ENCODE results near the gene FYB1. TPM values are rescaled to one million over a fixed set of nuclear protein-coding genes. Genes with fewer than 3 reads are reported as not detected.

Gene FYB1
- total and polyA plus RNA-seq, 5 donors = 0.66 to 9.5 (median 6.5) TPM

DNA sequence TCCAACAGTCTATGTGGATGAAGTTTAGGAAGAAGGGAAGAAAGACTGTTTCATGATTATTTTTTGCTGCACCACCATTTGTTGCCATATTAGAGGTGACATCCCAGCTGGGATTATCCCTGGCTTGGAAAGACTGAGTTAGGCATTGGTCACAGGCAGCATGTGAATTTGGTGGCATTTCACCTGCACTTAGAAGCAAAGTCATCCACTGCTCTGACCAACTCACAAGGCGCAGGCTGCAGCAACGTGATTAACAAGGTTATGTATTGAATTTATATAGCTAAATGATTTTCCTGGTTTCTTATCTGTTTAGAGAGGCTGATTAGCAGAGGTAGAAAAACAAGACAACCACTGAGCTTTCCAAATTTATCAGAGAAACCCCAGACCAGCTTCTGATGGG, 2.7 kb downstream of the FYB1 start:
- intact Hi-C loops (cut with DNase I) = loop anchor here in 3 of 4 donors (5.0 to 10.0 kb wide), 5 partner anchors 68 to 358 kb away; no protein-coding TSS in a partner anchor
- Histone ChIP-seq H3K27ac (ENCODE audit: low read length) (no peak overlapping the region), H3K4me1 (ENCODE audit: control insufficient read depth, insufficient read depth, low read length) (no peaks in the 10 kb centered on the region), H3K9me3 (ENCODE audit: control insufficient read depth, low read length) (peaks cover 2% of the 10 kb centered on the region), H3K4me3 (ENCODE audit: low read length) (no peak overlapping the region), H3K27me3 (ENCODE audit: control insufficient read depth, insufficient read depth) (no peaks in the 10 kb centered on the region)
- WGBS = 73% methylated on average over 2 of the region's 2 CpGs
- ATAC-seq = no peak
- DNase-seq = no peak

GRCh38 chr5:39215857-39216256, 3.5 kb downstream of the FYB1 start:
- no peak overlapping the region for H3K4me3 ChIP-seq (ENCODE audit: low read length)
- peaks cover 2% of the 10 kb centered on the region for H3K9me3 ChIP-seq (ENCODE audit: control insufficient read depth, low read length)
- no peak overlapping the region for H3K27ac ChIP-seq (ENCODE audit: low read length)
- H3K4me1 ChIP-seq (ENCODE audit: control insufficient read depth, insufficient read depth, low read length) = no peaks in the 10 kb centered on the region
- intact Hi-C loops (cut with DNase I) = loop anchor here in 3 of 4 donors (5.0 to 10.0 kb wide), 5 partner anchors 69 to 359 kb away; no protein-coding TSS in a partner anchor
- DNase-seq = no peak
- WGBS = 57% methylated on average over 3 of the region's 3 CpGs
- ATAC-seq = no peak
- H3K27me3 ChIP-seq (ENCODE audit: control insufficient read depth, insufficient read depth) = no peaks in the 10 kb centered on the region

DNA sequence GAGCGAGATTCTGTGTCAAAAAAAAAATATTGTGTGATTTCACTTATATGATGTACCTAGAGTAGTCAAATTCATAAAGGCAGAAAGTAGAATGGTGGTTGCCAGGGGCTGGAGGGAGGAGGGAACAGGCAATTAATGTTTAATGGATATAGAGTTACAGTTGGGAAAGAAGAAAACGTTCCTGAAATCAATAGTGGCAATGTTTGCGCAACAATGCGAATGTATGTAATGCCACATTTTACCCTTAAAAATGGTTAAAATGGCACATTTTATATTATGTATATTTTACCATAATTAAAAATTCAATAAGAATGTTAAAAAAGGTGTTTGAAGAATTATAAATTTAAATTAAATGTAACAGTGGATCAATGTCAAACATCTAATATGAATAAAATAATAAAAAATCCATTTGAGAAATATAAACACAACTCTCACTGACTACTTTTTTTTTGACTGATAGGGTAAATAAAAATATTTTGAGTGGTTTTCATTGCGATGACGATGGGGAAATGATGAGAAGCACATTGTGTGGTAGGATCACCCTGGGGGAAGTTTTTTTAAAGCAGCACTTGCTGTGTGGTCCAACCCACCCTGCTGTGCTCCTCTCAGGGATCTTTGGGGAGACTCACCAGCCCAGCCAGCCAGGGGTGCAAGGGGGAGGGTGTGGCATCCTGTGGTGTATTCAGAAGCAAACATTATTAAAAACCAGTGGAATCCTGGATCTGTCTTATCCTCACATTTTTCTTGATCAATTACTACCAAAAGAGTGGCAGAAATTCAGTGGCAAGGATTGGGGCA, 4.3 kb downstream of the FYB1 start:
- Histone ChIP-seq H3K9me3 (ENCODE audit: control insufficient read depth, low read length) (peaks cover 2% of the 10 kb centered on the region), H3K27ac (ENCODE audit: low read length) (no peak overlapping the region), H3K4me3 (ENCODE audit: low read length) (no peak overlapping the region), H3K4me1 (ENCODE audit: control insufficient read depth, insufficient read depth, low read length) (no peaks in the 10 kb centered on the region), H3K27me3 (ENCODE audit: control insufficient read depth, insufficient read depth) (no peaks in the 10 kb centered on the region)
- intact Hi-C loops (cut with DNase I) = loop anchor here in 3 of 4 donors (5.0 to 10.0 kb wide), 5 partner anchors 70 to 360 kb away; no protein-coding TSS in a partner anchor
- ATAC-seq (no peak), DNase-seq (no peak)
- WGBS = 83% methylated on average over 6 of the region's 6 CpGs

DNA sequence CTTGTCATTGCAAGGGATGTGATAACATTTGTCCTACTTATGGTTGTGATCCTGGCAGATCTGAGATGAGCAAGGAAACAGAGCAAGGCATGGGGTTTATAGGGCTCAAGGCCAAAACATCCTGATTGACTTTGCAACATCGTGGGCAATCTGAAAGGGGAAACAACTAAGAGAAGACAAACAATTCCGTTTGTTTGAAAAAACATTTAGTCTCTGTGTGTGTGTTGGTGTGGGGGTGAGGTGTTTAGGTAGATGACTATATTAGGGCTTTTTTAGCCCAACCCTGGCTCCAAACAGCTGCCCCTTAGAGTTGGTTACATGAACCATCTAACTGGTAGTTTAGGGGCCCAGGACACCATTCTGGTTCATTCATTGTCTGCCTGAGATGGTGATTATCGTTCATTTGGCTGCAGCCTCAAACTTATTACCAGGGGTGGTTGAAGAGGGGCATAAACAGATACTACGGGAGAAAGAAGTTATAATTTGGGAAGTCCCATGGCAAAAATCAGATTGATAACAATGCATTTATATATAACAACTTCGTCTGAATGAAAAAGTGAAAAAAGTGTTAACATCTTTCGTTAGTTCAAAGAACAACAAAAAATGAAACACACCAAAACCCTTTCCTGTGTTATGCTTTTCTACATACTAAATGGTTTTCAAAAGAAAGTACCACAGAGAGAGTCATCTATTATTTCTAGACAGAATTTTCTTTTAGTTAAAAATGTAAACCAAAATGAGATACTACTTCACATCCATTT, 5.7 kb downstream of the FYB1 start:
- 71% methylated on average over 6 of the region's 6 CpGs for WGBS
- Histone ChIP-seq H3K27ac (ENCODE audit: low read length) (no peak overlapping the region), H3K4me1 (ENCODE audit: control insufficient read depth, insufficient read depth, low read length) (no peaks in the 10 kb centered on the region), H3K9me3 (ENCODE audit: control insufficient read depth, low read length) (no peaks in the 10 kb centered on the region), H3K4me3 (ENCODE audit: low read length) (no peak overlapping the region), H3K27me3 (ENCODE audit: control insufficient read depth, insufficient read depth) (no peaks in the 10 kb centered on the region)
- ATAC-seq = no peak
- no peak for DNase-seq
- intact Hi-C loops (cut with DNase I) = loop anchor here in 2 of 4 donors (10.0 kb wide), 3 partner anchors 71 to 361 kb away; no protein-coding TSS in a partner anchor

- 60% methylated on average over 3 of the region's 3 CpGs for WGBS
- intact Hi-C loops (cut with DNase I) = loop anchor here in 2 of 4 donors (10.0 kb wide), 3 partner anchors 73 to 363 kb away; no protein-coding TSS in a partner anchor
- ATAC-seq = no peak
- Histone ChIP-seq H3K27ac (ENCODE audit: low read length) (no peak overlapping the region), H3K9me3 (ENCODE audit: control insufficient read depth, low read length) (no peaks in the 10 kb centered on the region), H3K4me1 (ENCODE audit: control insufficient read depth, insufficient read depth, low read length) (no peaks in the 10 kb centered on the region), H3K4me3 (ENCODE audit: low read length) (no peak overlapping the region), H3K27me3 (ENCODE audit: control insufficient read depth, insufficient read depth) (no peaks in the 10 kb centered on the region)
- DNase-seq = no peak
These were observed 7.6 kb downstream of the FYB1 start for GRCh38 chr5:39211773-39212172.

DNA sequence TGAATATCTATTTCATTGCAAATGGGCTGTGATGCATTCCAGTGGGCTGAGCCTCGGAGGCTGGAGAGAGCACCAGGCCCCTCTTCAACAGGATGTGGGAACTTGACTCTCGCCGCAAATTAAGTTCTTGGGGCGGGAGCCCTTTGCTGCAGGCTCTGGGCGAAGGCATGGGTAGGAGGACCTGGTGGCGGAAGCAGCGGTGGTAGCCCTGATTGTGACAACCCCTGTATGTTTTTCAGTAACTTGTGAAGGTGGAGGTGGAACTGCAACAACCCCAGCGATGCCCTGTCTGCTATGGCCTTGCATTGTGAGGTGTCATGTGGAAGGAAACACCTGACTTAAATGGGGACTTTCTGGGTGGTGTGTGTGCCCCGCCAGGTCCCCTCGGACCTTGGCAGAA, 9.4 kb downstream of the FYB1 start:
- no peaks in the 10 kb centered on the region for H3K4me1 ChIP-seq (ENCODE audit: control insufficient read depth, insufficient read depth, low read length)
- 82% methylated on average over 10 of the region's 10 CpGs for WGBS
- DNase-seq = peak in 2 of 3 donors; percentile 57 to 60

DNA sequence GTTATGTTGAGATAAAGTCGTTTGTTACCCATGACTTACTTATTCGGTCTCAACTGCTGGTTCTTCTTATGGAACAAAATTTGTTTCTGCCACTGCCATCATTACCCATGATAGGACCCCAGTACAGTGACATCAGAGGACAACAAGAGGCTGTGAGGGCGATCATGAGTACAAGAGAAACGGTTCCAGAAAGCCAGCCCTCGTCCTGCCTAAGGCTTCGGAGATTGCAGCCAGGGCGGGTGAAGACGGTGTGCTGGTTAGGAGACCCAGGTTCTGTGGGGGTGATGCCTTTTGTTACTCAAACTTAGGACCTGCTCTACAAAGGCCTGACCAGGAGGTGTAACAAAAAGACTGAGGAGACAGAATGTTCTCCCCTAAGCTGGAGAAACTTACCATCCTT, 10.9 kb downstream of the FYB1 start:
- intact Hi-C loops (cut with DNase I) = no loop called here
- WGBS = 84% methylated on average over 8 of the region's 8 CpGs
- no peaks in the 10 kb centered on the region for H3K27me3 ChIP-seq (ENCODE audit: control insufficient read depth, insufficient read depth)
- no peak overlapping the region for H3K27ac ChIP-seq (ENCODE audit: low read length)
- H3K4me3 ChIP-seq (ENCODE audit: low read length) = no peak overlapping the region
- H3K4me1 ChIP-seq (ENCODE audit: control insufficient read depth, insufficient read depth, low read length) = no peaks in the 10 kb centered on the region
- ATAC-seq (no peak), DNase-seq (no peak)
- H3K9me3 ChIP-seq (ENCODE audit: control insufficient read depth, low read length) = no peaks in the 10 kb centered on the region

More for the DNA sequence above, 9.4 kb downstream of the FYB1 start:
- no peak overlapping the region for H3K27ac ChIP-seq (ENCODE audit: low read length)
- peak in 1 of 2 donors; percentile 52 for ATAC-seq
- H3K4me3 ChIP-seq (ENCODE audit: low read length) = no peak overlapping the region
- no peaks in the 10 kb centered on the region for H3K27me3 ChIP-seq (ENCODE audit: control insufficient read depth, insufficient read depth)
- intact Hi-C loops (cut with DNase I) = loop anchor here in 2 of 4 donors (10.0 kb wide), 3 partner anchors 75 to 365 kb away; no protein-coding TSS in a partner anchor
- H3K9me3 ChIP-seq (ENCODE audit: control insufficient read depth, low read length) = no peaks in the 10 kb centered on the region

DNA sequence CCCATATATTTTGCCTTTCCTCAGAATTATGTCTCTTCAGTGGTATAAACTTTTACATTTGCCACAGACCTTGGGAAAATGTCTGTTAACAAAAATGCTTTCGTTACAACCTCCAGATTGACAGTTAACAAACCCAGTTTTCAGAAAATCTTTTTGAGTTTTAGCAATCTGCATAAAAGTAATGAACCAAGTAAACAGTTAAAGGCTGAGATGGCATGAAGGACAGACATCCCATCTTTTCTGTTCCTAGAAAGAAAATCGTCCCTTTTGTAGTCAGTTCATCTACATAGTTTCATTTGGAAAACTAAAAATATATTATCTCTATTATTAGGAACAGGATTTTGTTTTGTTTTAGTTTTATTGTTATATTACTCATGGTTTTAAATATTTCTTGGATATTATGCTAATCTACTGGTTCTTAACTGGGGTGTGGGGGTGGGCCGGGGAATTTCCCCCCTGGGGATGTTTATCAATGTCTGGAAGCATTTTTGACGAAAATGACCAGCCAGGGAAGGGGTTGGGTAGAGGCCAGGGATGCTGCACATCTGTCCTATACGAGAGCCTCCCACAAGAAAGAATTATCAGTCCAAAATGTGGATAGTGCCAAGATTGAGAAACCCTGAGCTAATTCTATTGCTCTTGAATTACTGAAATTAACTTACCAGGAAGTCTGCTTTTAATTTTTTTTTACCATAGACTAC, 11.9 kb downstream of the FYB1 start:
- Histone ChIP-seq H3K27me3 (ENCODE audit: control insufficient read depth, insufficient read depth) (no peaks in the 10 kb centered on the region), H3K4me1 (ENCODE audit: control insufficient read depth, insufficient read depth, low read length) (no peaks in the 10 kb centered on the region), H3K4me3 (ENCODE audit: low read length) (no peak overlapping the region), H3K27ac (ENCODE audit: low read length) (no peak overlapping the region), H3K9me3 (ENCODE audit: control insufficient read depth, low read length) (no peaks in the 10 kb centered on the region)
- 39% methylated on average over 5 of the region's 5 CpGs for WGBS
- intact Hi-C loops (cut with DNase I) = no loop called here
- ATAC-seq = no peak
- DNase-seq = no peak

DNA sequence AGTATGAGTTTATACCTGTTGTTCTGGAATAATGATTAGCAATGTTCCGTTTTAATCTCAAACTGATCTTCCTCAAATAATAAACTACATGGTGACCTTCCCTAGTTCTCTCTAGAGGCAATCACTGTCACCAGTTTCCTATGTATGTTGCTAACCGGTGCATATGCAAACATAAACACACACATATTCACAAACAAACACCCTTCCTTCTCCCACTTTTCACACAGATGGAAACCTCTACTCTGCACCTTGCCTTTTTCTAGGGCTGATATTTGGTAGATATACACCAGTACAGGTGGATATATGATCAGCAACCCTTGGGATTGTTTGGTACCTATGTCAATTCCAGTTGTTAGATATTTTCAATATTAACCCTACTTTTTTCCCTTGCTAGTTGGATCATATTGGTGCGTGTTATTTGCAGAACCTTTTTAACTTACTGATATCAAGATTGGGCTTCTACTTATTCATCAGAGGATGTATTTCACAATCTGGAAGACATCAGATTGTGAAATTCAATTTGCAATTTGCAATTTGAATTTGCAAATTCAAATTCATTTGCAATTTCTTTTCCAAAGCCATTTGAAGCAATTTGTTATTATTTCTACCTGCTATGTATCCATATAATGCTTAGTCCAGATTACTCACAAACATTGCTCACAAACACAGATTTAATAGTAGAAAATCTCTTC, 12.6 kb downstream of the FYB1 start:
- Histone ChIP-seq H3K27me3 (ENCODE audit: control insufficient read depth, insufficient read depth) (no peaks in the 10 kb centered on the region), H3K9me3 (ENCODE audit: control insufficient read depth, low read length) (no peaks in the 10 kb centered on the region), H3K4me1 (ENCODE audit: control insufficient read depth, insufficient read depth, low read length) (no peaks in the 10 kb centered on the region), H3K4me3 (ENCODE audit: low read length) (no peak overlapping the region), H3K27ac (ENCODE audit: low read length) (no peak overlapping the region)
- ATAC-seq (no peak), DNase-seq (no peak)
- 74% methylated on average over 3 of the region's 3 CpGs for WGBS
- intact Hi-C loops (cut with DNase I) = no loop called here

DNA sequence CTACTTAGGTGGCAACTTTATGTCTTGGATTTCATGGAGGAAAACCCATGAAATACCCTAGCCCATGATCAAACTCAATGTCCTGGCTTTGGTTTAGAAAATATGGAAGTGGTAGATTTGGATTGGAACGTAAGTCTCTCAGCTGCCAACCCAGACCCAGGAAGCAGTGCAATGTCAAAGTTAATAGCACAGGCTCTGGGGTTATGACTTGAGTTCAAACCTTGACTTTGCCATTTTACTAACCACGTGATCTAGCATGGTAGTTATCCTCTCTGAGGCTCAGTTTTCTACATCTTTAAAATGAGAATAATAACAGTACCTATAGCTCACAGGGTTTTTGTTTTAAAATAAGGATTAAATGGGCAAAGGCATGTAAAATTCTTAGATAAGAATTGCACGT, 13.8 kb downstream of the FYB1 start:
- Histone ChIP-seq H3K9me3 (ENCODE audit: control insufficient read depth, low read length) (no peaks in the 10 kb centered on the region), H3K27ac (ENCODE audit: low read length) (no peak overlapping the region), H3K27me3 (ENCODE audit: control insufficient read depth, insufficient read depth) (no peaks in the 10 kb centered on the region), H3K4me3 (ENCODE audit: low read length) (no peak overlapping the region), H3K4me1 (ENCODE audit: control insufficient read depth, insufficient read depth, low read length) (no peaks in the 10 kb centered on the region)
- intact Hi-C loops (cut with DNase I) = no loop called here
- WGBS = 80% methylated on average over 3 of the region's 3 CpGs
- ATAC-seq = no peak
- no peak for DNase-seq
